CD14-positive monocyte (primary cell): ENCODE measurements around the gene NR2F2. TPM values are rescaled to one million over a fixed set of nuclear protein-coding genes. Genes with fewer than 3 reads are reported as not detected.

Source experiments
- DNase-seq, 3 donors: peaks; one replicate each; pipeline ENCODE4 v3.0.0-alpha.2; 2011 to 2022
- H2AFZ ChIP-seq: 2 replicates; pipeline ENCODE4 v1.6.0; 2012; ENCODE audit warnings: mild to moderate bottlenecking, low read depth, low read length, inconsistent platforms; ENCODE audit not compliant: insufficient read depth, poor library complexity, severe bottlenecking
- H3K27ac ChIP-seq, 2 donors: 1 replicate in 1 of 2; 2 replicates in 1 of 2; pipeline ENCODE4 v1.5.1; 2012 to 2013; ENCODE audit warnings: low read length in 2 of 2, control low read depth in 1 of 2, inconsistent platforms in 1 of 2, low read depth in 1 of 2, mild to moderate bottlenecking in 1 of 2
- H3K27me3 ChIP-seq, 2 donors: one replicate each; pipeline versions ENCODE4 v1.6.0 to v1.6.1; 2011 to 2013; ENCODE audit warnings: low read length in 2 of 2; ENCODE audit not compliant: control insufficient read depth in 2 of 2, insufficient read depth in 2 of 2
- H3K36me3 ChIP-seq, 2 donors: replicated peaks in 1 of 2; 1 replicate in 1 of 2; 2 replicates in 1 of 2; pipeline versions ENCODE4 v1.5.1 to v1.6.1; 2012 to 2013; ENCODE audit warnings: low read length in 2 of 2, control low read depth in 1 of 2, inconsistent platforms in 1 of 2, mild to moderate bottlenecking in 1 of 2; ENCODE audit not compliant: insufficient read depth in 2 of 2, control insufficient read depth in 1 of 2
- H3K4me1 ChIP-seq, 2 donors: 1 replicate in 1 of 2; 2 replicates in 1 of 2; pipeline versions ENCODE4 v1.5.1 to v1.6.1; 2012 to 2013; ENCODE audit warnings: low read length in 2 of 2, control low read depth in 1 of 2, inconsistent platforms in 1 of 2, mild to moderate bottlenecking in 1 of 2, moderate library complexity in 1 of 2; ENCODE audit not compliant: insufficient read depth in 2 of 2, control insufficient read depth in 1 of 2
- H3K4me2 ChIP-seq: replicated peaks from 2 replicates; pipeline ENCODE3; 2012; ENCODE audit warnings: low read length, moderate library complexity, mild to moderate bottlenecking; ENCODE audit not compliant: poor library complexity, severe bottlenecking; ENCODE audit errors: extremely low read depth
- H3K4me3 ChIP-seq, 3 experiments: fragments of 200-600 bp in 1 of 3; sonication (generic) in 1 of 3; replicated peaks in 1 of 3; 1 replicate in 2 of 3; 2 replicates in 1 of 3; pipeline ENCODE4 v1.5.1; 2011 to 2013; ENCODE audit warnings: low read length in 3 of 3, mild to moderate bottlenecking in 3 of 3, control low read depth in 2 of 3, low read depth in 2 of 3, inconsistent platforms in 1 of 3, moderate library complexity in 1 of 3
- H3K79me2 ChIP-seq: 2 replicates; pipeline ENCODE4 v1.6.0; 2012; ENCODE audit warnings: mild to moderate bottlenecking, control low read depth, inconsistent platforms, low read length, moderate library complexity; ENCODE audit not compliant: insufficient read depth
- H3K9ac ChIP-seq: 2 replicates; pipeline ENCODE4 v1.6.0; 2017; ENCODE audit warnings: low read length, mild to moderate bottlenecking; ENCODE audit not compliant: insufficient read depth, poor library complexity, severe bottlenecking
- H3K9me3 ChIP-seq, 2 donors: replicated peaks in 1 of 2; 1 replicate in 1 of 2; 2 replicates in 1 of 2; pipeline versions ENCODE4 v1.5.1 to v1.6.1; 2012 to 2013; ENCODE audit warnings: low read length in 2 of 2, control low read depth in 1 of 2; ENCODE audit not compliant: control insufficient read depth in 1 of 2, insufficient read depth in 1 of 2
- H4K20me1 ChIP-seq: 2 replicates; pipeline ENCODE4 v1.6.0; 2012; ENCODE audit warnings: mild to moderate bottlenecking, low read length, control low read depth, moderate library complexity; ENCODE audit not compliant: insufficient read depth
- H3K27ac Mint-ChIP-seq, 7 donors: one replicate each; pipeline ENCODE4 v1.8.0; 2020; ENCODE audit warnings: mild to moderate bottlenecking in 7 of 7, mixed read lengths in 7 of 7, moderate library complexity in 6 of 7, inconsistent platforms in 2 of 7
- H3K27me3 Mint-ChIP-seq, 3 donors: one replicate each; pipeline ENCODE4 v1.8.0; 2021 to 2022; ENCODE audit warnings: low read depth in 3 of 3, mild to moderate bottlenecking in 3 of 3, mixed read lengths in 3 of 3, moderate library complexity in 3 of 3, inconsistent platforms in 1 of 3
- H3K36me3 Mint-ChIP-seq, 2 donors: one replicate each; pipeline ENCODE4 v1.8.0; 2020; ENCODE audit warnings: mixed read lengths in 2 of 2, inconsistent platforms in 1 of 2, mild to moderate bottlenecking in 1 of 2
- H3K4me1 Mint-ChIP-seq: one replicate; pipeline ENCODE4 v1.8.0; 2020; ENCODE audit warnings: mild to moderate bottlenecking, mixed read lengths
- H3K4me3 Mint-ChIP-seq, 2 donors: one replicate each; pipeline ENCODE4 v1.8.0; 2020; ENCODE audit warnings: mild to moderate bottlenecking in 2 of 2, mixed read lengths in 2 of 2, moderate library complexity in 1 of 2
- H3K9me3 Mint-ChIP-seq, 7 donors: one replicate each; pipeline ENCODE4 v1.8.0; 2020 to 2022; ENCODE audit warnings: mixed read lengths in 7 of 7, mild to moderate bottlenecking in 6 of 7, moderate library complexity in 6 of 7, inconsistent platforms in 2 of 7
- WGBS: methylation state at CpG from one replicate; pipeline ENCODE4 v1.1.5; 2013; ENCODE audit warnings: missing lambda C conversion rate; ENCODE audit not compliant: insufficient coverage; 5-methylcytosine and 5-hydroxymethylcytosine counted together
- intact Hi-C, 2 donors: fragments of 100-400 bp; cut with micrococcal nuclease; formaldehyde crosslinking; loops; one replicate each; pipeline versions ENCODE4 v1.15.0 to v1.15.1; 2023
- polyA plus RNA-seq, 3 donors: library from polyadenylated mRNA; depleted of rRNA in 1 of 3; unstranded in 2 of 3; stranded (reverse) in 1 of 3; fragments of 300-500 nt in 2 of 3; fragments of >200 nt in 1 of 3; fragmentation: Illumina TruSeq in 2 of 3; gene quantifications; 1 replicate in 2 of 3; 2 replicates in 1 of 3; pipeline ENCODE4 v1.2.3, GENCODE V29; 2012 to 2021
- TF ChIP-seq, protein P1 (sequence below): fragments of 200-600 bp; IDR thresholded peaks from one replicate; pipeline ENCODE4 v1.8.0; 2022; ENCODE audit warnings: antibody characterized with exemption, mild to moderate bottlenecking

The NR2F2 gene
- polyA plus RNA-seq, 3 donors, result not detected

DNA sequence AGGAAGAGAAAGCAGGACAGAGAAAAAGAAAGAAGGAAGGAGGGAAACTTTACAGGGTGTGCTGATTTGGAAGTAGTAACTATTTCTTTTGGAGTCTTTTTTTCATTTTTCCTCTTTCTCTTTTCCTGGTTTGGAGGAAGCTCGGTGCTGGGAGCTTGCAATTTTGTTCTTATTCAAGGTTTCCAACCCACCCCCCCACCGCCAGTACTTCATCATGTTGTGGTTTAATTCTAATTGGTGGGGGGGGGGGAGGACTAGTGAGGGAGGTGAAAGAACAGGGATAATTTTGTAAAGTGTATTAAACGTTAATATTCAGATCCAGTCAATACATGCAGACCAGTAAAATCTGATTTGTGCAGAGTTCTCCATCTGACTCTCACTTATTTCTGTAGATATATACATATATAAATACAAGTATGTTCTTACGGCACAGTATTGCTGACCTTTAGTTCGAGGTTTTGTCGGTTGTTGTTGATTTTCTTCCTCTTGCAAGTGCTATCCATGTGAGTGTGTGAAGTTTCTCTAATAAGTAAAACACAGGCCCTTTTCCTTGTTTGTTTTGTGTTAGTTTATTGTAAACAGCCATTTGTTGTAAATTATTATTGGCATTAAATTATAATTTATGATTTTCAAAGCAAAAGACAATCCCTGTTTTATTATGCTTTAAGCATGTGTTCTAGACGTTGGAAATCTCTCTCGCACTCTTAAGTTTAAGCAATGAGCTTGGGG, 9.3 kb downstream of the NR2F2 start:
- H3K79me2 ChIP-seq, result no peaks in the 10 kb centered on the region
- no peaks in the 10 kb centered on the region for H3K36me3 ChIP-seq
- peaks cover 4% of the 10 kb centered on the region for H3K4me1 Mint-ChIP-seq
- intact Hi-C loops, result no loop called here
- peaks cover 92 to 99% of the 10 kb centered on the region in 2 donors for H3K27me3 ChIP-seq
- peaks cover 0 to 34% (median 19%) of the 10 kb centered on the region in 7 donors for H3K9me3 Mint-ChIP-seq
- peaks cover 0 to 97% (median 96%) of the 10 kb centered on the region in 3 donors for H3K27me3 Mint-ChIP-seq
- no CpG with 5 or more reads among the region's 8 CpGs for WGBS
- no peaks in the 10 kb centered on the region for H4K20me1 ChIP-seq
- no peak for DNase-seq
- H2AFZ ChIP-seq, result no peak overlapping the region
- peak overlapping the region in 1 of 2 donors; percentile 83 for H3K4me3 Mint-ChIP-seq
- TF ChIP-seq, protein P1, sequence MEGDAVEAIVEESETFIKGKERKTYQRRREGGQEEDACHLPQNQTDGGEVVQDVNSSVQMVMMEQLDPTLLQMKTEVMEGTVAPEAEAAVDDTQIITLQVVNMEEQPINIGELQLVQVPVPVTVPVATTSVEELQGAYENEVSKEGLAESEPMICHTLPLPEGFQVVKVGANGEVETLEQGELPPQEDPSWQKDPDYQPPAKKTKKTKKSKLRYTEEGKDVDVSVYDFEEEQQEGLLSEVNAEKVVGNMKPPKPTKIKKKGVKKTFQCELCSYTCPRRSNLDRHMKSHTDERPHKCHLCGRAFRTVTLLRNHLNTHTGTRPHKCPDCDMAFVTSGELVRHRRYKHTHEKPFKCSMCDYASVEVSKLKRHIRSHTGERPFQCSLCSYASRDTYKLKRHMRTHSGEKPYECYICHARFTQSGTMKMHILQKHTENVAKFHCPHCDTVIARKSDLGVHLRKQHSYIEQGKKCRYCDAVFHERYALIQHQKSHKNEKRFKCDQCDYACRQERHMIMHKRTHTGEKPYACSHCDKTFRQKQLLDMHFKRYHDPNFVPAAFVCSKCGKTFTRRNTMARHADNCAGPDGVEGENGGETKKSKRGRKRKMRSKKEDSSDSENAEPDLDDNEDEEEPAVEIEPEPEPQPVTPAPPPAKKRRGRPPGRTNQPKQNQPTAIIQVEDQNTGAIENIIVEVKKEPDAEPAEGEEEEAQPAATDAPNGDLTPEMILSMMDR, result no peak
- no peak overlapping the region for H3K27ac ChIP-seq
- H3K4me1 ChIP-seq, result no peaks in the 10 kb centered on the region
- H3K4me3 ChIP-seq, result no peak overlapping the region
- peaks cover 1 to 10% of the 10 kb centered on the region in 2 donors for H3K36me3 Mint-ChIP-seq
- no peak overlapping the region for H3K27ac Mint-ChIP-seq
- H3K9ac ChIP-seq, result no peak overlapping the region
- H3K9me3 ChIP-seq, result peaks cover 0 to 67% of the 10 kb centered on the region in 2 donors
- H3K4me2 ChIP-seq, result no peak overlapping the region

DNA sequence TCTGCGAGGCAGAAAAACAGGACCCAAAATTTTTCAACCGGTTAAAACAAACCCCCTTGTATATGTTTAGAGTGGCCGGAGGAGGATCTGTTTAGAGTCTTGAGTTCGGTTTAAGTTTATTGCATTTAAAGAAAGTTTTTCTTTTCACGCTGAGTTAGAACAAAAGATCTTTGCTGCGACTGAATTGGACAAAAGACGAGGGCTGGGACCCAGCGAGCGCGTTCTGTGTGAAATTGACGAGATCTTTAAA, 9.8 kb downstream of the NR2F2 start:
- Mint-ChIP-seq H3K27ac (no peak overlapping the region), H3K27me3 (peaks cover 0 to 97% (median 96%) of the 10 kb centered on the region in 3 donors), H3K4me1 (peaks cover 4% of the 10 kb centered on the region), H3K4me3 (peak overlapping the region in 1 of 2 donors; percentile 83), H3K9me3 (peaks cover 0 to 33% (median 22%) of the 10 kb centered on the region in 7 donors), H3K36me3 (peaks cover 5 to 10% of the 10 kb centered on the region in 2 donors)
- Histone ChIP-seq H3K27me3 (peaks cover 92 to 99% of the 10 kb centered on the region in 2 donors), H3K36me3 (no peaks in the 10 kb centered on the region), H3K4me3 (no peak overlapping the region), H2AFZ (no peak overlapping the region), H3K9me3 (peaks cover 0 to 65% of the 10 kb centered on the region in 2 donors), H3K4me1 (no peaks in the 10 kb centered on the region), H3K9ac (no peak overlapping the region), H4K20me1 (no peaks in the 10 kb centered on the region), H3K27ac (no peak overlapping the region), H3K79me2 (no peaks in the 10 kb centered on the region), H3K4me2 (no peak overlapping the region)
- WGBS, result 9% methylated on average over 9 of the region's 11 CpGs
- no peak for DNase-seq
- TF ChIP-seq, protein P1, result no peak
- intact Hi-C loops, result no loop called here
